ENCODE results near the gene HYDIN. TPM values are rescaled to one million over a fixed set of nuclear protein-coding genes. Genes with fewer than 3 reads are reported as not detected.

The HYDIN gene
- total RNA-seq, 6 donors from 2014 or later, result 1.6 to 62.0 (median 18.1) TPM

- 78 to 84% methylated on average over 5 of the region's 5 CpGs for WGBS, 2 donors
- H3K9me3 ChIP-seq, result no peaks in the 10 kb centered on the region
- DNase-seq (no peak), ATAC-seq (ENCODE audit: low FRiP score in 2 of 2) (no peak)
- no peak overlapping the region for H3K4me3 ChIP-seq
- no peaks in the 10 kb centered on the region for H3K4me1 ChIP-seq
- TF ChIP-seq CTCF (IDR thresholded peaks at IDR 0.05) (no peak), POLR2A (IDR thresholded peaks at IDR 0.05) (no peak), EP300 (IDR thresholded peaks at IDR 0.05) (no peak)
- H3K27ac ChIP-seq, result no peak overlapping the region
- H3K36me3 ChIP-seq, result no peaks in the 10 kb centered on the region
- no peaks in the 10 kb centered on the region for H3K27me3 ChIP-seq
Measured at GRCh38 chr16:71262391-71262790, 31.9 kb upstream of the HYDIN start.

- DNase-seq (no peak), ATAC-seq (ENCODE audit: low FRiP score in 2 of 2) (no peak)
- Histone ChIP-seq H3K4me1 (no peaks in the 10 kb centered on the region), H3K4me3 (no peak overlapping the region), H3K36me3 (no peaks in the 10 kb centered on the region), H3K27ac (no peak overlapping the region), H3K27me3 (no peaks in the 10 kb centered on the region), H3K9me3 (no peaks in the 10 kb centered on the region)
- TF ChIP-seq POLR2AphosphoS5 (IDR thresholded peaks at IDR 0.05) (no peak), CTCF (IDR thresholded peaks at IDR 0.05) (no peak), POLR2A (IDR thresholded peaks at IDR 0.05) (no peak), EP300 (IDR thresholded peaks at IDR 0.05) (no peak)
Measured at GRCh38 chr16:71260995-71261394, 30.5 kb upstream of the HYDIN start.

GRCh38 chr16:71259086-71259485 is 28.6 kb upstream of the HYDIN start:
- WGBS, 2 donors, result 50% methylated on average over 5 of the region's 5 CpGs
- Histone ChIP-seq H3K36me3 (no peaks in the 10 kb centered on the region), H3K27ac (no peak overlapping the region), H3K27me3 (no peaks in the 10 kb centered on the region), H3K4me1 (no peaks in the 10 kb centered on the region), H3K4me3 (no peak overlapping the region), H3K9me3 (no peaks in the 10 kb centered on the region)
- TF ChIP-seq CTCF (IDR thresholded peaks at IDR 0.05), result no peak
- TF ChIP-seq POLR2AphosphoS5 (IDR thresholded peaks at IDR 0.05), result no peak
- TF ChIP-seq POLR2A (IDR thresholded peaks at IDR 0.05), result no peak
- TF ChIP-seq EP300 (IDR thresholded peaks at IDR 0.05), result no peak
- DNase-seq, result no peak
- ATAC-seq (ENCODE audit: low FRiP score in 2 of 2), result no peak

- 52 to 83% methylated on average over 1 of the region's 1 CpG for WGBS, 2 donors
- DNase-seq (no peak), ATAC-seq (ENCODE audit: low FRiP score in 2 of 2) (no peak)
- Histone ChIP-seq H3K27me3 (no peaks in the 10 kb centered on the region), H3K27ac (no peak overlapping the region), H3K36me3 (no peaks in the 10 kb centered on the region), H3K9me3 (no peaks in the 10 kb centered on the region), H3K4me1 (no peaks in the 10 kb centered on the region), H3K4me3 (no peak overlapping the region)
- no peak for TF ChIP-seq EP300 (IDR thresholded peaks at IDR 0.05)
- no peak for TF ChIP-seq POLR2AphosphoS5 (IDR thresholded peaks at IDR 0.05)
- no peak for TF ChIP-seq CTCF (IDR thresholded peaks at IDR 0.05)
- TF ChIP-seq POLR2A (IDR thresholded peaks at IDR 0.05), result no peak
Measured at GRCh38 chr16:71258372-71258771, 27.9 kb upstream of the HYDIN start.

- Histone ChIP-seq H3K4me3 (no peak overlapping the region), H3K36me3 (no peaks in the 10 kb centered on the region), H3K9me3 (no peaks in the 10 kb centered on the region), H3K4me1 (no peaks in the 10 kb centered on the region), H3K27me3 (no peaks in the 10 kb centered on the region), H3K27ac (no peak overlapping the region)
- ATAC-seq (ENCODE audit: low FRiP score in 2 of 2), result no peak
- no peak for DNase-seq
- TF ChIP-seq EP300 (IDR thresholded peaks at IDR 0.05) (no peak), CTCF (IDR thresholded peaks at IDR 0.05) (no peak), POLR2A (IDR thresholded peaks at IDR 0.05) (no peak), POLR2AphosphoS5 (IDR thresholded peaks at IDR 0.05) (no peak)
- 56 to 60% methylated on average over 1 of the region's 1 CpG for WGBS, 2 donors
Measured at GRCh38 chr16:71257768-71258167, 27.2 kb upstream of the HYDIN start.
